RWPE2 (cell line): ENCODE data around the gene SOAT1.
"Not testable (repeated sequence)": the region's sequence is repeated elsewhere in the genome, so short reads cannot be mapped to it uniquely, and the experiment has no call there.

Experiments used
- ATAC-seq: fragments of 200-7000 bp; cut with Tn5 transposase; 3 replicates; pipeline ENCODE4 v1.9.1; 2021; ENCODE audit warnings: low read depth
- DNase-seq: peaks from one replicate; pipeline ENCODE4 v3.0.0-alpha.2; 2020; ENCODE audit warnings: low spot score
- H3K27ac ChIP-seq: fragments of 450-650 bp; 2 replicates; pipeline ENCODE4 v1.5.1; 2017; ENCODE audit warnings: mild to moderate bottlenecking; ENCODE audit not compliant: poor library complexity, severe bottlenecking
- H3K27me3 ChIP-seq: fragments of 250-450 bp; sonication (Bioruptor Pico); 2 replicates; pipeline ENCODE4 v1.5.1; 2021; ENCODE audit warnings: mild to moderate bottlenecking, moderate library complexity; ENCODE audit not compliant: insufficient read depth, poor library complexity, severe bottlenecking
- H3K36me3 ChIP-seq: fragments of 250-450 bp; sonication (Bioruptor Pico); 2 replicates; pipeline ENCODE4 v1.5.1; 2020; ENCODE audit warnings: low read depth, mild to moderate bottlenecking, moderate library complexity
- H3K4me1 ChIP-seq: fragments of 250-450 bp; sonication (Bioruptor Pico); 2 replicates; pipeline ENCODE4 v1.5.1; 2021; ENCODE audit warnings: mild to moderate bottlenecking, moderate library complexity; ENCODE audit not compliant: insufficient read depth, poor library complexity, severe bottlenecking
- H3K4me3 ChIP-seq: fragments of 250-450 bp; sonication (Bioruptor Pico); 2 replicates; pipeline ENCODE4 v1.5.1; 2021; ENCODE audit warnings: mild to moderate bottlenecking, moderate library complexity; ENCODE audit not compliant: severe bottlenecking
- H3K9me3 ChIP-seq: fragments of 250-450 bp; sonication (Bioruptor Pico); 2 replicates; pipeline ENCODE4 v1.5.1; 2021; ENCODE audit warnings: mild to moderate bottlenecking, moderate library complexity; ENCODE audit not compliant: severe bottlenecking
- CTCF ChIP-seq: fragments of 450-650 bp; IDR thresholded peaks from one replicate; pipeline ENCODE4 v1.5.1; 2017; ENCODE audit warnings: mild to moderate bottlenecking, moderate library complexity; ENCODE audit not compliant: poor library complexity, severe bottlenecking

The SOAT1 gene

DNA sequence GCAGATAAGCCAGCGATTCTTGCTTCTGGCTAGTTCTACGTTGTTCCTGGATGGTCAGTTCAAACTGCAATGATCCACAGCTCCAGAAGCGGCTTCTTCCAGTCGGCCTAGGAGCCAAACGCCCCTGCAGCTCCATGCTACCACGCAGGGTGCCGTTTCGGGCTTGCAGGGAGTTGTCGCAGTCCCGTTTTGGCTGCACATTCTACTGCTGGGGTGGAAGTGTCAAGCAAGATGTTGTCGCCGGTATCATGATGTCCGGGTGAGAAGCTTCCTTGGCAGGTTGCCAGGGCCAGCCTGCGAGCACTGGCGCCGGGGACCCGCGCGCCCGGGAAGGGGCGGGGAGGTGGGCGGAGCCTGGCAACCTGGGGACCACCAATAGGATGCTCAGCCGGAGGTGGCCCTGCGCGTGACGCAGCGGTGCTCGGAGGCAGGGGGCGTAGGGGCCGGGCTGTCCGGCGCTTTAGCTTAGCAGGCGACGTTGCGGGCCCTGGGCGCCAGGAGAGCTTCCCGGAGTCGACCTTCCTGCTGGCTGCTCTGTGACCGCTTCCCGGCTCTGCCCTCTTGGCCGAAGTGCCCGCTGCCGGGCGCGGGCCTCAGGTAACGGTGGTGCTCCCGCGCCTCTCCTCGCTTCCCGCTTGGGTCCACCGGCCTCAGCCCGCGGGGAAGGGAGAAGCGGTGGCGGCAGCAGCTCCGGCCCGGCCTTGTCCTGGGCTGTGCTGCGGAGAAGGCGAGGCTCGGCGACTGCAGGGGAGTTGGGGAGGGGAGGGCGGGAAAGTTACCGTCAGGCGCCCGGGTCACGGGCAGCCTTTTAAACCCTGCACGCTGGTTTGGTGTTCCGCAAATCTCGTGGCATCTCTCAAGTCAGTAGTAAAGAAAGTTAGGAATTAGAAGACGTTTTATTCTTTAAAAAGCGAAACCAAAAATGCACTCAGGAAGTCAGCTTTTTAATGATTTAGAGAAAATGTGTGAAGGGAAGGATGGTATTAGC is at the start of gene SOAT1:
Gene SOAT1, plus strand, starts transcription at position 458 of the 988 bp plus-strand sequence. CDS start 8,888 bp downstream, outside the sequence.
- H3K36me3 ChIP-seq: no peaks in the 10 kb centered on the region
- TF ChIP-seq CTCF: peak; percentile 15
- ATAC-seq (peak; percentile 86), DNase-seq (peak; percentile 89)
- H3K9me3 ChIP-seq: no peaks in the 10 kb centered on the region
- H3K27me3 ChIP-seq: no peaks in the 10 kb centered on the region
- H3K27ac ChIP-seq: peak within 1 kb of the TSS; percentile 53
- H3K4me1 ChIP-seq: peaks cover 4% of the 10 kb centered on the region
- H3K4me3 ChIP-seq: peak within 1 kb of the TSS; percentile 73

GRCh38 chr1:179245426-179245825 is 48.2 kb upstream of the SOAT1 start:
- H3K9me3 ChIP-seq, H3K4me1 ChIP-seq, H3K27ac ChIP-seq, DNase-seq, H3K27me3 ChIP-seq, H3K36me3 ChIP-seq, H3K4me3 ChIP-seq, ATAC-seq: not testable (repeated sequence)

- H3K4me3 ChIP-seq: no peak overlapping the region
- ATAC-seq: no peak
- DNase-seq: no peak
Observed at GRCh38 chr1:179247923-179248322, 45.7 kb upstream of the SOAT1 start.

DNA sequence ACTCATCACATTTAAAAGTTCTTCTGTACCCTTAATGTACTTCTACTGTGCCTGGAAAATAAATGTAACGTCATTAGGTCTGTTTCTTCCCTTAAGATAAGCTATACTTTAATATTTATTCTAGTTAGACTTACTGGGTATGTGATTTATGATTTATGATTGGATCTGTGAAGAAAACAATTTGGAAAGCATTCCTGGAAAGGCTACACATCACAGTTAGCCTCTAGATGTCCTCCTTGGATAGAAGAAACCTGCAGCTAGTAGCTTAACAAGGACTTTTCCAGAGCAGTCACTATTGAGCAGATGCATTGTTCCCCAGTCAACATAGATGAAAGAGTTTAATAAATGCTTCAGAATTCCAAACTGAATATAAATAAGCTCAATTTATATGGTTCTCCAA is 41.9 kb upstream of the SOAT1 start:
- DNase-seq: no peak

More at GRCh38 chr1:179247923-179248322, 45.7 kb upstream of the SOAT1 start:
- Histone ChIP-seq H3K36me3 (no peaks in the 10 kb centered on the region), H3K27me3 (no peaks in the 10 kb centered on the region), H3K4me1 (no peaks in the 10 kb centered on the region), H3K27ac (no peak overlapping the region), H3K9me3 (no peaks in the 10 kb centered on the region)
- no peak for TF ChIP-seq CTCF

GRCh38 chr1:179252606-179253005 is 41.0 kb upstream of the SOAT1 start:
- no peaks in the 10 kb centered on the region for H3K9me3 ChIP-seq
- no peaks in the 10 kb centered on the region for H3K4me1 ChIP-seq
- DNase-seq (no peak), ATAC-seq (no peak)
- H3K36me3 ChIP-seq: no peaks in the 10 kb centered on the region
- H3K27me3 ChIP-seq: no peaks in the 10 kb centered on the region
- H3K27ac ChIP-seq: no peak overlapping the region
- TF ChIP-seq CTCF: no peak
- H3K4me3 ChIP-seq: no peak overlapping the region

More for the DNA sequence above, 41.9 kb upstream of the SOAT1 start:
- Histone ChIP-seq H3K4me1 (no peaks in the 10 kb centered on the region), H3K36me3 (no peaks in the 10 kb centered on the region), H3K9me3 (no peaks in the 10 kb centered on the region), H3K27me3 (no peaks in the 10 kb centered on the region), H3K4me3 (no peak overlapping the region), H3K27ac (no peak overlapping the region)
- peak; percentile 63 for TF ChIP-seq CTCF
- ATAC-seq: peak; percentile 52; the same call in 1 of the 3 replicates
